NCI-H510A (cell line): Measurements from ENCODE around the gene MYL10.

Experiments used
- DNase-seq: peaks from one replicate; lab custom pipeline; 2025; lab: John Stamatoyannopoulos, UW

The MYL10 gene

DNA sequence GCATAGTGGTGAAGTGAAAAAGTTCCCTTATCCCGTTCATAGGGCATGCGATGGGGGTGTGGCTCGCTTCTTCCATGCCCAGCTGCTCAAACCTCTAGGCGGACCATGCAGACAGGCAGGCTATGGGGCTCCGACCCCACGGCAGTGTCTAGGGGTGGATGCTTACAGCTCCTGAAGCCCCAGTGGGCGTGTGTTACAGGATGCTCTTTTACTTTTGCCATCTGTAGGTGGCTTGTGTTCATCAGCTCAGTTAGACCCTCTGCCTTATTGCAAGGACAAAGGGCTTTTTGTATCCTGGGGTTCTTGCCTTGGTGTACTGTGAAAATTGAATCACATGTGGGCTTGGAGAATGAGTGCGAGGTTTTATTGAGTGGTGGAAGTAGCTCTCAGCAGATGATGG lies at the start of gene MYL10:
TSS of gene MYL10 (minus strand) at position 126 of the 400 bp plus-strand sequence. CDS start 178 bp downstream, outside the sequence.
- no peak for DNase-seq

DNA sequence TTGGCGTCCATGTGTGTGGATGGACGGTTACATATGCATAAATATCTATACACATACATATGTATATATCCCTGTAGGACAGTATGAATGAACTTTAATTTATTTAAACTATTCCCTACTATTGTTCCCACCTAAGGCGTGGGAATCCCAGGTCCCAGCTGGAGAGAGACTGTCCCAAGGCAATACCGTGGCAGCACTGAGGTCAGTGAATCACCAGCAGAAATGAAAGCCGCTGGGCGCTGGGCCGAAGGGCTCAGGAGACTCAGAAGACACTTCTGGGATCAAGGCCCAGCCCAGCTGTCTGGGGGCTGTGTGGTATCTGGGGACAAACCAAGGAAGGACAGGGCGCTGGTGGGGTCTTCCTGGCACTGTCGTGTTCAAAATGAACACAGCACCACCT lies 49.6 kb upstream of the MYL10 start:
- DNase-seq, result no peak

DNA sequence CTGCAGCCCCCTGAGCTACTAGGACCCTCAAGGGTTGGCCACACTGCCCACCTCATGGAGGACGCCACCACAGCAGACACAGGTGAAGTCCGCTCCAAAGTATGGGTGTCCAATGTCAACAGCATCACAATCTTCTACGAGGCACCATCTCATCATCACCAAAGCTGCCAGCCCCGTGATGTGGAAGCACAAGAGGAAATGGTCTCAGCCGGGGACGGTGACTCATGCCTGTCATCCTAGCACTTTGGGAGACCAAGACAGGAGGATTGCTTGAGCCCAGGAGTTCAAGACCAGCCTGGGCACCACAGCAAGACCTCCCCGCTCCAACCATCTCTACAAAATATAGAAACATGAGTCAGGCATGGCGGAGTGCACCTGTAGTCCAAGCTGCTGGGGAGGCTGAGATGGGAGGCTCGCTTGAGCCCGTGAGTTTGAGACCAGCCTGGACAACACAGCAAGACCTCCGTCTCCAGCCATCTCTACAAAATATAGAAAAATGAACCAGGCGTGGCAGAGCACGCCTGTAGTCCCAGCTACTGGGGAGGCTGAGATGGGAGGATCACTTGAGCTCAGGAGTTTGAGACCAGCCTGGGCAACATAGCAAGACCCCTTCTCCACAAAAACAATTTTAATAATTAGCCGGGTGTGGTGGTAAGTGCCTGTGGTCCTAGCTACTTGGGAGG lies 48.8 kb upstream of the MYL10 start:
- no peak for DNase-seq

DNA sequence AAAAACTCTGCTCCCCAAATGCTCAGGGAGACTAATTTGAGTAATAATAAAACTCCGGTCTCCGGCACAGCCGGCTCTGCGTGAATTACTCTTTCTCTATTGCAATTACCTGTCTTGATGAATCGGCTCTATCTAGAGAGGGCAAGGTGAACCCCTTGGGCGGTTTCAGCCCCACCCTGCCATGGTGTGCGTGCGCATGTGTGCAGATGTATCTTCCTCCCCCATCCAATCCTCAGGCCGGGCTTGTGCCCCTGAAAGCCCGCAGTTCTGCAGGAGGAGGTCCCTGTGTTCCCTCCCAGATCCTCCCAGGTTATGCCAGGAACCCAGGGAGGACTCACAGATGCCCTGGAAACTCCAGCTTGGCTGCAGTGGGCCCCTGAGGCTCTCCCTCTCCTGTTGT lies 48.3 kb upstream of the MYL10 start:
- DNase-seq, result no peak

DNA sequence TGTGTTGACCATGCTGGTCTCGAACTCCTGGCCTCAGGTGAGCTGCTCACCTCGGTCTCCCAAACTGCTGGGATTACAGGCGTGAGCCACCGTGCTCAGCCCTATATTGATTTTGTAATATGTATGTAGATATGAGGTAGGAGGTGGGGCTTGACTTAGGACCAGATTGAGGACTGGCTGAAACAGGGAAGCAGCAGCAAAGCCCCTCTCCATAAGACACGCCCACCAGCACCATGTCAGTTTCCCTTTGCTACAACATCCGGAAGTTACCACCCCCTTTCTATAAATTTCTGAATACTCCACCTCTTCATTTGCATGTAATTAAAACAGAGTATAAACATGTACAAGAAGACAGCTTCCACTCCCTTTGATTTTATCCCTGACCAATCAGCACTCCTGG lies 47.9 kb upstream of the MYL10 start:
- DNase-seq, result no peak

DNA sequence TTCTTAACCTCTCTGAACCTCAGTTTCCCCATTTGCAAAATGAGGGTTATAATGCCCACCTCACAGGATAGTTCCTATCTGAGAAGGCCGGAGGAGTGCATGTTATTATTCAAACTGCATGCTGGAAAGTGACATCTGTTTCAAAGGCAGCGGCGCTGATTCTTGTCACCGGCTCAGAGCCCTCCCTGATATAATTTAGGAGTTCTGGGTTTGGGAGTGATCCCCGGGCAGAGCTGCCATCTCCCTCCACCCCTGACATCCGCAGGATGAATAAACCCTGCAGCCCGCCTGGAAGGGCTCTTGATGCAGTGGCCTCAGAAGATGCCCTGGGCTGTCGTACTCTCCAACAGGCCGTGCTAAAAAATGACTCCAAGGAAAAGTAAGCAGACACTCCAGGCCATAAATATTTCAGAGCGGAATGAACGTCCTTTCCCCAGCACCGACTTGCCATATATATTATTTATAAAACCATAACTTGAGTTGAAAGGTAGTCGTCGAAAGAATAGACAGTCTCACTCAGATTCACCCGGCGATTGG lies 47.0 kb upstream of the MYL10 start:
- DNase-seq, result no peak

DNA sequence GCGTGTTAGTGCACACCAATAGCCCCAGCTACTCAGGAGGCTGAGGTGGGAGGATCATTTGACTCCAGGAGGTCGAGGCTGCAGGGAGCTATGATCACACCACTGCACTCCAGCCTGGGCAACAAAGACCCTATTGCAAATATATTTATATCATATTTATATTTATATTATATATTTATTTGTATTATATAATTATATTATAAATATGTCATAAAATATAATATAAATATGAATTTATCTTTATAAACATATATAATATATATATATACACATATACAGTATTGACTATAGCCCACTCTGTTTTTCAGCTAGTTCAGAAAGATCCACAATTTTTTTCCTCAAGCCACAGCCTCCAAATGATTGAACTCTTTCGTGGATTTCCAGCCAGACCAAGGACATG lies 45.3 kb upstream of the MYL10 start:
- no peak for DNase-seq

DNA sequence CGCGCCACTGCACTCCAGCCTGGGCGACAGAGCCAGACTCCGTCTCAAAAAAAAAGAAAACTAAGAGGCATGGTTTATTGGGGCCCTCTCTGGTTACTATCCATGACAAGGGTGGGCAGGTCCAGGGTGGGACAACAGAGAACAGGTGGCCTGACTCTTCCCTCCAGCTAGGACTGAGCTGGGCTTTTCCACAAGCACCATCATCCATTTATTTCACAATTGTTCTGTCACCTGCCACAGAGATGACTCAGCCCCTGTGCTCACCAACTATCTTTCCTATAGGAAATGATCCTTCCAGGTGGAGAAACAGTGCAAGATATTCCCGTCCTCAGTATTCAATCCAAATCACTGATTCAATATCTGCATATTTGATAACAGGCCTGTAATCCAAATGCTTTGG lies 44.9 kb upstream of the MYL10 start:
- no peak for DNase-seq

DNA sequence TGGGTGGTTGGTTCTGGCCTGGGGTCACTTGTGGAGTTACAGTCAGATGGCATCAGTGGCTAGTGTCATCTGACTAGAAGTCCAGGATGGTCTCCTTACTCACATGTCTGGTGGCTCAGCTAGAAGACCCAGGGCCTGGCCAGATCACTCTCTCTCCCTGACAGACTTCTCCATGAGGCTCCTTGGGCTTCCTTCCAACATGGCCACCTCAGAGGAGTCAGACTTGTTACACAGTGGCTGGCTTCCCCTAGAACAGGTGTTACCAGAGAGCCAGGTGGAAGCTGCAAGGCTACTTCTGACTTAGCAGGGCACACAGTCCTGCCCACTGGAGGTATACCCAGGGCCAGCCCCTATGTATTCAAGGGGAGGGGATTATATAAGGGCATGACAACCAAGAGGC lies 44.2 kb upstream of the MYL10 start:
- DNase-seq, result no peak

DNA sequence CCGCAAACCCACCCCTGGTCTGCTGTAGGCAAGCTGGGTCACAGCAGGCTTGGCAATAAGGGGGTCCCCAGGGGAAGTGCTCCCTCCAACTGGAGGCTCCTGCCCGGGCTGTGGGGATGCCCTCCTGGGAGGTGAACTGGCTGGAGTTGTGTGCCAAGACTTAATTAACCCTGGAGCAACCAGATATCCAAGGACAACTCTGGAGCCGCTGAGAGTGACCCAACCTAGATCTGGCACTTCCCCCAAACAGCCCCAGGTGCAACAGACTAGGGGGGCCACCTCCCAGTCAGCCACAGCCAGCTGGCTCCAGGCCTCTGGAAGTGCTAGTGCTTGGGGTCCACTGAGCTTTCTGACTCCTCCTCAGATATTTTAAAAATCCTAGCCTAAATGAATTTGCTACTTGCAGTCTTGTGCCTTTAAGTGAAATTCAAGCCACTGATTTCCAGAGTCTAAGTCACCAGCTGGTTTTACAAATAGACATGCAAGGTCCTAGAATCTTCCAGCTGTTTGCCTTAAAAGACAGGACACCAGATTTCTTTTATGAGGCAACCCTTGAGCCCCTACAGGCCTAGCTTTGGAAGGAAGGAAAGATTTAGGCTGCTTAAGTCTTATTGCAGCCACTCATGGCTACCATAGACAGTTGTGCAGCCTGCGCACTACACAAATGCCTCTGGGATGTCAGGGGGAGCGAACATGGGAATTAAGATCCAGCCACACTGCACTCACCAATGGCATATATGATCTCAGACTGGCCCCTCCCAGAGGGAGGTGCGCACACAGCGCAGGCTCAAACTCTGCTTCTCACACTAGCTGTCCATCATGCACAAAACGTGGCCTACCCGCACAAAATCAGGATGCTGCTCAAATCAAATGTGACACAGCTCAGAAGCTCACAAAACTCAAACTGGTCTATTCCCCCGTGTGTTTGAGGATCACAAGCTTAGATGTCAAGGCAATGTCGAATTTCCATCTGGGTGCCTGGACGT lies 42.6 kb upstream of the MYL10 start:
- no peak for DNase-seq

DNA sequence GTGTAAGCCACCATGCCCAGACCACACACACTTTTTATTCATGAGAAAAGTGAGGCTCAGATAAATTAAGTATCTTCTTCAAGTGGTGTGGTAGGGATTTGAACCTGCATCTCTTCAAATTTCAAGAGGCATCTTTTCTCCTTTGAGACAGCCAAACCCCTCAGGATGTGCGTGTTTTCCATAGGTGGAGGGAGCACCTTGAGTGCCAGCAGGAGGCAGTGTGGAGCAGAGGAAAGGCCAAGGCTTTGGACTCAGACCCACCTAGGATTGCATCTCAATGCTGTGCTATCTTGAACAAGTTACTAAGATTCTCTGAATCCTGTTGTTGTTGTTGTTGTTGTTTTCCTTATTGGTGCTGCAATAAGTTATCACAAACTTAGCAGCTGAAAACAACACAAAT lies 40.2 kb upstream of the MYL10 start:
- no peak for DNase-seq

DNA sequence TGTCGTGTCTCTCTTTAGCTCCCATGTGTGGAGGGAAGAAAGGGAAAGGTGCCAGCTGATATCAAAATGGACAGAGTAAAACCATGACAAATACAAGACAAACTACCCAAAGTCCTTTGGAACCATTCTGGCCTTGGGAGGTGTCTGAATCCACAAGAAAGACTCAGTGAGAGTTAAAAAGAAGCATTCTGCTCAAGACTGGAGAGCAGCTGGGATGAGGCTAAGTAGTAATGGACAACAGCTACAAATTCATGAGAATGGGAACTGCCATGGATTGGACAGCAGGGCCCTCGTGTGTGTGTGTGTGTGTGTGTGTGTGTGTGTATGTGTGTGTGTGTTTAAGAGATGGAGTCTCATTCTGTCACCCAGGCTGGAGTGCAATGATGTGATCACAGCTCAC lies 39.6 kb upstream of the MYL10 start:
- DNase-seq, result no peak

DNA sequence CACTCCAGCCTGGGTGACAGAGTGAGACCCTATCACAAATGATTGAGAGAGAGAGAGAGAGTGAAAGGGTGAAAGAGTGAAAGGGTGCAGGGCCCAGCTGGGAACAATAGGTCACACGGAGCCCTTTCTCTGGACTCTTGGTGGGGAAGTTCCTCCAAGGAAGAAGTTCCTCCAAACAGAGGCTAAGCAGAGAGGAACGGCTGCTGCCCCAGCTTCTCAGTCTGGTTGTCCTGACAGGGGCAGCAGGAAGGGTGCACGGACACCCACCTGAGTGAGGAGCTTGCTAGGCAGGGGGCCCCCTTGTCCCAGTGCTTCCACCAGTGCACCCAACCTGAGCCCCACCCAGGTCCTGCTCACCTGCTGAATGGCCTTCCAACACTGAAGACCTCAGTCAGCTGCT lies 38.8 kb upstream of the MYL10 start:
- DNase-seq, result no peak

DNA sequence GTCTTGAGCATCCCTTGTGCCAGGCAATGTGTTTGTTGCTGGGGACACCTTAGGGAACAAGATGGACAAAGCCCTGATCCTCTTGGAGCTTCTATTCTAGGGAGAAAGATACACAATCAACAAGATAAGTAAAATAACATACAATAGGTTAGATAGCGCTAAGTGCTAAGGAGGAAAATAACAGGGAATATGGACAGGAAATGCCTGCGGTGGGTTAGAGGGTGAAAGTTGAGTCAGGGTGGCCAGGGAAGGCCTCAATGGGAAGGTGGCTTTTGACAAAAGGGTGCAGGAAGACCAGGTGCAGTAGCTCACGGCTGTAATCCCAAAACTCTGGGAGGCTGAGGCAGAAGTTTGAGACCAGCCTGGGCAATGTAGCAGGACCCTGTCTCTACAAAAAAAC lies 38.3 kb upstream of the MYL10 start:
- no peak for DNase-seq

DNA sequence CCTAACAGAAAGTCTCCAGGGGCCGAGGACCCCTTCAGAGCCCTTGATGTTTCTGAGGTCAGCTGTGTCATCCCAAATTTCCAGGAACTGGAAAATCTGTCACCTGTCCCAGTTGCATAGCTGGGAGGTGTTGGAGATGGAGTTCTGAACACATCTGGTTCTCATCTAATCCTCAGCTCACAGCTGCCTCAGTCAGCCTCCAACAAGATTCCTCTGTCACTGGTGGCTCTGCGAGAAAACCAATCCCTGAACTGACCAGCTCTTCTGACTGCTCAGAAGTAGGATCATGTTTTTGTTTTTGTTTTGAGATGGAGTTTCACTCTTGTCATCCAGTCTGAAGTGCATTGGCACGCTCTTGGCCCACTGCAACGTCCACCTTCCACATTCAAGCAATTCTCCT lies 37.6 kb upstream of the MYL10 start:
- DNase-seq, result no peak

DNA sequence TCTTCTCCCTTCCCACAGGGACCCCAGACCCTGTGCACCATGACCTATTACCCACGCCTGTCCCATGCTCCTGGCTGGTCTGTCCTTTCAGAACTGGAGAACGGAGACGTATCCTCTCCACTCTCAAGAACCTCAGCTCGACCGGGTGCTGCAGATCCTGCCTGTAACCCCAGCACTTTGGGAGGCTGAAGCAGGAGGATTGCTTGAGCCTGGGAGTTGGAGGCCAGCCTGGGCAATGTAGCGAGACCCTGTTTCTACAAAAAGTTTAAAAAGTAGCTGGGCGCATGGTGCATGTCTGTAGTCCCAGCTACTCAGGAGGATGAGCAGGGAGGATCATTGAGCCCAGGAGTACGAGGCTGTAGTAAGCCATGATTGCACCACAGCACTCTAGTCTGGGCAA lies 37.2 kb upstream of the MYL10 start:
- DNase-seq, result no peak

DNA sequence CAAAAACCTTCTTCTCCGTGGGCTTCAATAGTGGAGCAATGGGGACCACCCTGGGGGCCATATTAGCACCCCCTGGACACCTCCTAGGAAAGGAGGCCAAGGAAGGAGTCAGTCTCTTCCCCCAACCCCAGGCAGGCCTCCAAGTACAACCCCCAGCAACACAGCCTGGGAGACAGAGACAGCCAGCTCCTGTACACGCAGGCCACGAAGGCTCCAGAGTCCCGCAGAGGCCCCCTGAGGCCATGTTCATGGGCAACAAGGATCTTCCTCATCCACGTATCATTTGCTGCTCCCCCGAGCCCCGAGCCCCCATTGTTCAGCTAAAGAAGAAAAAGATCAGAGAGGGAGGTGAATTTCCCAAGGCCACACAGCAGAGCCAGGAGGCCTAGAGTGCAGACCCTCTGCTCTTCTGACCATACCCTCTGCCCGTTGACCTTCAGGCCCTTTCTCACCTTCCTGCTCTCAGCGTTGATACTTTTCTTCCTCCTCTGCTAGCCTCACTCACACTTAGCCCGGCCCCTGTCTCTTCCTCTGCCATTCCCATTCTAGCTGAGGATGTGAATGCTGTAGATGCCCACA lies 35.9 kb upstream of the MYL10 start:
- DNase-seq, result no peak

DNA sequence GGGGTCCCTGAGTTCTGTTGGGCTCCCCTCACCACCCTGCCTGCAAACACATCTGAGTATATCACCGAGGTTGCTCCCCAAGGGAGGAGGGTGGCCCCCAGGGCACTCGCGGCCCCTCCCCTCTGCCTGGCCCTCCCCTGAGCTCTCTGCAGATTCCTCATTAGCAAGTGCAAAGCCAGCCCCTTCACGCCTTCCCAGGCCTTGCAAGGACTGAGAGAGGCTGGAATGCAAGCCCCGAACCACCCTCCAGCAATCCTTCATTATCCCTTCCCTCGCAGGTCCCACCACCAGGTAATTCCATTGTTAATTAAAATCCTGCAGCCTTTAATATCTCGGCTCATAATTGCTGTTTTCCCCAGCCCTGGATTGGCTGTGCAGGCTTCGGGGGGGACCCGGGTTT lies 35.3 kb upstream of the MYL10 start:
- DNase-seq, result no peak

DNA sequence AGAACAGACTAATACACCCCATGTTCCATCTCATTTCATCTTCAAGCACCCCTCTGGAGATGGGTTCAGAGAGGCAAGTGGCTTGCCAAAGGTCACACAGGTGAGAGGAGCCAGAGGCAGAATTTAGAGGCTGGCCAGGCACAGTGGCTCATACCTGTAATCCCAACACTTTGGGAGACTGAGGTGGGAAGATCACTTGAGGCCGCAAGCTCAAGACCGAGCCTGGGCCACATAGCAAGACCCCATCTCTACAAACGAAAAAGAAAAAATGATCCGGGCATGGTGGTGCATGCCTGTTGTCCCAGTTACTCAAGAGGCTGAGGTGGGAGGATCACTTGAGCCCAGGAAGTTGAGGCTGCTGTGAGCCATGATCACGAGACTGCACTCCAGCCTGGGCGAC lies 34.7 kb upstream of the MYL10 start:
- DNase-seq, result no peak

DNA sequence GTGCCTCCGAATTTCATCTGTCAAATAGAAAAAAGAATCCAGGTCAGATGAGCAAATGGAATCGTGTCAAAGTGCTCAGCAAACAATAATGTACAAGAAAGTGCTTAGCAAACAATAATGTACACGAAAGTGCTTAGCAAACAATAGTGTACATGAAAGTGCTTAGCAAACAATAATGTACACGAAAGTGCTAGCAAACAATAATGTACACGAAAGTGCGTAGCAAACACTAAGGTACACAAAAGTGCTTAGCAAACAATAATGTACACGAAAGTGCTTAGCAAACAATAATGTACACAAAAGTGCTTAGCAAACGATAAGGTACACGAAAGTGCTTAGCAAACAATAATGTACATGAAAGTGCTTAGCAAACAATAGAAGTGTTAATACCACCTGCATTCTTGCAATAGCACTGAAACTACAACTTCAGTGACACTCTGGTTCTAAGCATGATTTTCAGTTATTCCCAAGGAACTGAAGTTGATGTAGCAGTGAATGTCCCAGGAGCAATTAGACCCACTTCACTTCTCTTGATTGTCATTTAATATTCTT lies 33.4 kb upstream of the MYL10 start:
- DNase-seq, result no peak

DNA sequence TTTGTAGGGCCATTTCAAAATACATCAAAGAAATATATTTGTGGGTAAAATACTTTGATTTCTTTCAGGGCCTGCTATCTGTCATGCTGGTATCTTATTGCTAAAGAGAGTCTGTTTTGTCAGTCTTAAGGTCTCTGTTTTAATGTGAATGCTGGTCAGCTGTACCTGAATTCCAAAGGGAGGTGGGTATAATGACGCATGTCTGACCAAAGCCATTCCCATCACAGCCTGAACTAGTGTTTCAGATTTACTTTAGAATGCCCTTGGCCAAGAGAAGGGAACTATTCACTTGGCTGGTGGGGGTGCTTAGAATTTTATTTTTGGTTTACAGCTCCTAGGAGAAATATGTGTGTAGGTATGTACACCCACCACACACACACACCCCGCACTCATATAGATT lies 30.6 kb upstream of the MYL10 start:
- no peak for DNase-seq

DNA sequence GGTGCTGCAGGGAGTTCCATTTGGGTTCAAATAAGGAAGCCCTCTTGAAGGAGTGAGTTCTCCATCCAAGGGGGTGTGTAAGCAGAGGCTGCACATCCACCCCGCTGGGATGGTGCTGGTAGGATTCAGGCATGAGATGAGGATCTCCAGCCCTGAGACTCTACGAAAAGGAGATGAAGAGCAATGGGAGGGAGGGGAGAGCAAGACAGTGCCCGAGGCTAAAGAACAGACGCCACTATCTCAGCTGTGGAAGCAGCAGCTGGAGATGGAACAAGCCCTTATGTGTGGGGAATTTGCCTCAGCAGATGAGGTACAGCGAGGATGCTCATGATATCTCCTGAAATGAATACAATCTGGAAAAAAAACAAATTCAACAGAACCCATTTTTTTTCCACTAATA lies 28.1 kb upstream of the MYL10 start:
- DNase-seq, result no peak

DNA sequence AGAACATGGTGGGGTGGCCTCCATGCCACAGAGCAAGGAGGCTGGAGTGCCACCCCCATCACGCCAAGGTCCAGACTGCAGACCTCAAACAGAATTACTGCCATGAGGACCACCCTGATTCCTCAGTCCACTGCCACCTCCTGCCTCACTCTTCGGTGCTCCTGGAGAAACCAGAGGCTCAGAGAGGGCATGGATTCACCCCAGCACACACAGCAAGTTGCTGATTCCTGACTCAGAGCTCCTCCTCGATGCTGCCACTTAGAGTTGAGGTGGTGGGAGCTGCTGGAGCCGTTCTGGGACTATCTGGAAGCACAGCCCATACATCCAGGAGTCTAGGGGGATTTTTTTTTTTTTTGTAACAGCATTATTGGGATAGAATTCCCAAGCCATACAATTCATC lies 22.0 kb upstream of the MYL10 start:
- DNase-seq, result no peak
